ENCODE results near the gene GLIS1.
"Not testable (repeated sequence)": the region's sequence is repeated elsewhere in the genome, so short reads cannot be mapped to it uniquely, and the experiment has no call there.

The GLIS1 gene

GRCh38 chr1:53739109-53739681, at the start of gene GLIS1:
Gene GLIS1, minus strand, starts transcription at chr1:53739164. Its CDS starts 1,100 bp downstream, at chr1:53738064.
- peak in 1 of 2 experiments; percentile 30 for DNase-seq

GRCh38 chr1:53787655-53788054, 48.7 kb upstream of the GLIS1 start:
- DNase-seq: no peak

DNA sequence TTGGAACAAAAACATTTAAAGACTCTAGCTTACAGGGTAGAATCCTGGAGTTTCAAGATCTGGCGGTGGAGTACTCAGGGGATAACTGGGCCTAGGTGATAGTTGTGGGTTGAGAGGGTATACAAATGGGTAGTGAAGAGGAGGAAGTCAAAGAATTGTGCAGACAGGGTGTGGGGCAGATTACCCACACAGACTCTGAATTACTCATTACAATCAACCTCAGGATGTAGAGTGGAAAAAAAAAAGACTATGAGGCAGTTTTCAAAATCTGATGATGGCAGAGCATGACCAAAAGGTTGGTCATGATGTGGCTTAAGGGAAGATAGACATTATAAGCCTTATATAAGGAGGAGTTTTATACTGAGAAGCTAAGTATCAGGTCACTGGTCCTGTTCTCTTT, 44.1 kb upstream of the GLIS1 start:
- no peak for DNase-seq

DNA sequence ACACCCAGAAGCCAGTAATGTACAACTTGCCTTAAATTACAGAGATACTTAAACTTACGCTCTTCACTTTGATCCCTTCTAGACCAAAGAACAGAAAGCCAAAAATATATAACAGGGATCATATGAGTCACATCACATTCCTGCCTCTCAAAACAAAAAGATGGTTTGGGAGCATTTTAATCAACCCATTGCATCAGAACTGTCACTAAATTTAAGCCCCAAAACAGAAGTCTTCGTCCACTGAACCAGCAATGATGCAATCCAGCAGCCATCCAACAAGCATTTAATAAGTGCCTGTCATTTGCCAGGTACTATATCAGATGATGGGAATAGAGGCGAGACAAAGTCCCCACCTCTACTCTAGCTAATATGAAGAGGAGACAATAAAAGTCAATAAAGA, 42.7 kb upstream of the GLIS1 start:
- DNase-seq: no peak

GRCh38 chr1:53777272-53777671, 38.3 kb upstream of the GLIS1 start:
- no peak for DNase-seq

DNA sequence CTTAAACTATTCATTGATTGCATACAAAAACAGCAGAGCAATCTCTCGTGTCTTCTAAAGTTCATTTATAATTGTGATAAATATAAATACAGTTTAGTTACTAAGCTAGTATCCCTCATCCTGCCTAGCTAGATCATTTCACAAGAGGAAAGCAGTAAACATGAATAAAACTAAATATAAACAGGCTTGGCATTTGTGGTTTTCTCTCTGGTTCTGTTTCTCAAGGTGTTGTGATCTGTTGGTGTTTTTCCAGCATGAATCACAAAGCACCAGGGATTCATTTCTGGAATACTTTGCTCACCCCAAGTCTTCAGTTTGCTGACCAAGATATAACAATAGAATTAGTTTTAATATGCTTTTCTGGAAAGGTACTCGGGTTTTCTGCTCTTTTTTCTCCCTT, 32.7 kb upstream of the GLIS1 start:
- DNase-seq: no peak

GRCh38 chr1:53769780-53770179, 30.8 kb upstream of the GLIS1 start:
- DNase-seq: no peak

- no peak for DNase-seq
Measured at GRCh38 chr1:53769184-53769583, 30.2 kb upstream of the GLIS1 start.

DNA sequence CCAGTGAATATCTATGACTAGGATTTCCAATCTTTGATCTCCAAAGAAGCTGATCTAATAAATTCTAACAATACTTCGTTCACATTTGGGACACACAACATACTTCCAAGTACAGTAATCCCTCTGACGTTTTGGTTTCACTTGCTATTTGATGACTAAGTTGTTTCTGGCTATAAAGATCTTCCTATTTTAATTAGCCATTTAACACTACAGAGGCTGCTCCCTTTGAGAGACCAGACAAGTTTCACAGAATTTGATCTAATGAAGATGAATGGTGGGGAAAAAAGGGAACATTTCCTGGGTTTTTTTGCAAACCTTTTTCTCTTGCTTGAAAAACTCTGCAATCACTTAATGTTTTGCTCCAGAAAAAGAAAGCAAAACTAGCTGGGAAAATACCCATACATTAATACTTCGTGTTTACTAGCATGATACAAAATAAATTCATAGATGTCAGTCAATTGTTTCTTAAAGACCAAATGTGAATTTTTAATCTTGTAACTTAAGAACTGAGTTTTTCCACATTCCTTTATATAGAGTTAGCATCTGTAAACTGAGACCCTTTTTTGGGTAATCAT, 28.0 kb upstream of the GLIS1 start:
- no peak for DNase-seq

GRCh38 chr1:53766194-53766742, 27.3 kb upstream of the GLIS1 start:
- no peak for DNase-seq

DNA sequence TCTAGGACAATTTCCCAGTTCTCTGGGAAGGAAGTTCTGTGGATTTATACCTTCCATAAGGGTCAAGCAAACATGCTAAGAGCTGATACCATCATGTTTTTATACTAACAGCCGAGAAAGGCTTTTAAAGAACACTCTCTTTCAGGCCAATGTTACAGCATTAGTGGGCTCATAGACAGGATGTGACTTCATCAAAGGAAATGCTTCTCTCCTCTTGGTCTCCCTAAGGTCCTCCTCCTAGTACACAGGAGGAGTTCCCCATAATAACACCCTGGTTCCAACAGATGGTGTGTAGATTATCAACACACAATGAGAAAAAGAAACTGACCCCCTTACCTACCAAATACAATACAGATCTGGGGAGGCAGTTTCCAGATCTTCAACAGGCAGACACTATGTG, 26.7 kb upstream of the GLIS1 start:
- DNase-seq: no peak

- no peak for DNase-seq
Measured at GRCh38 chr1:53763911-53764310, 24.9 kb upstream of the GLIS1 start.

DNA sequence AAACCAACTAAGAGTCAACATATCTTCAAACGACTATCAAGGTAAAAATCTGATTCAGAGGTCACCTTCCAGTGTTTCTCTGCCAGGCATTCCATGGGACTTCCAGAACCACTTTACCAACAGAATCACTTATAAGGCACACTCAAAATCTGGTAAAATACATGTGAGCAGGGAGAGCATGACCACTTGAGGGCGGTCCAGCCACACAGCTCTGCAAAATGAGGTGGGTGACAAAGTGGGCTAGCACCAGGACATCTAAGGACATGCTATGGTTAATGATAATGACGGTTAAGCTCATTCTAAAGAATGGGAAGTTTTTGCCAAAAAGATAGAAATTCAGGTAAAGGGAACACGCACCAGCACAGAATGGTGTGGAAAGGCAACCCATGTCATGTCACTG, 24.5 kb upstream of the GLIS1 start:
- DNase-seq: no peak

DNA sequence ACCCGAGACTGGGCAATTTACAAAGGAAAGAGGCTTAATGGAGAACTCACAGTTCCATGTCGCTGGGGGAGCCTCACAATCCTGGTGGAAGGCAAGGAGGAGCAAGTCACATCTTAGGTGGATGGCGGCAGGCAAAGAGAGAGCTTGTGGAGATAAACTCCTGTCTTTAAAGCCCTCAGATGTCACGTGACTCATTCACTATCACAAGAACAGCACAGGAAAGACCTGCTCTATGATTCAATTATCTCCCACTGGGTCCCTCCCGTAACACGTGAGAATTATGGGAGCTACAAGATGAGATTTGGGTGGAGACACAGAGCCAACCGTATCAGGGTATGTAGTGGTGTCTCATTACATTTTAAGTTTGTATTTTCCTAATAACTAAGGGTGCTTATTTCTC, 21.5 kb upstream of the GLIS1 start:
- DNase-seq: not testable (repeated sequence)

DNA sequence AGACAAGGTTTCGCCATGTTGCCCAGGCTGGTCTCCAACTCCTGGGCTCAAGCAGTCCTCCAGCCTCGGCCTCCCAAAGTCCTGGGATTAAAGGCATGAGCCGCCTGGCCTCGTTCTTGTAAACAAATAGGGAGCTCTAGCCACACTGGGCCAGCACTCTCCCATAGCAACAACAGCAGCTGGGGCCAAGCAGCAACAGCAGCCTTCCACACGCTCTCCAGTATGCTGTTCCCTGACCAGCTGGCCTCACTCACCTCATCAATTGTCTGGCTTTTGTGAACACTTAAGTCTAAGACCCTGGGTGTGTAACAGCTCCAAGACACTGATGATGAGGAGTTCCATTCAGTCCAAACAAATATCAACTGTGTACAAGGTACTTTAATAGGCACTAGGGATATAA, 16.9 kb upstream of the GLIS1 start:
- DNase-seq: no peak

- no peak for DNase-seq
Measured at GRCh38 chr1:53754484-53755312, 15.7 kb upstream of the GLIS1 start.

DNA sequence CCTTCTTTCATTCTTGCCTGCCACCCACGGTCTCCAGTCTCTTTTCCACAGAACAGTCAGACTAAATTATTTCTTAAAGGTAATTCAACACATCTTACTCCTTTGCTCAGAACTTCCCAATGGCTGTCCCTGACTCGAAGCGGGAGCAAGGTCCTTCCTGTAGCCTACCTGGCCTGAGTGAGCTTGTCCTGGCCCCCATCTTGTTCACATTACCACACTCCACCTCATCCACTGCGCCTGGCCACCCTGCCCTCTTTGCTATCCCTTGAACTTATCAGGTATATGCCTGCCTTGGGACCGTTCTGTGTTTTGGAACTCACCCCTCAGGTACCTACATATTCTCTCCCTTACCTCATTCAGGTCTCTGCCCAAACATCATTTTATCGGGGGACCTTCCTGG, 13.3 kb upstream of the GLIS1 start:
- DNase-seq: no peak

GRCh38 chr1:53747841-53748240, 8.9 kb upstream of the GLIS1 start:
- DNase-seq: no peak

GRCh38 chr1:53740621-53741105, 1.7 kb upstream of the GLIS1 start:
- no peak for DNase-seq

- DNase-seq: no peak
Measured at GRCh38 chr1:53738205-53739108, 507 bp downstream of the GLIS1 start.

DNA sequence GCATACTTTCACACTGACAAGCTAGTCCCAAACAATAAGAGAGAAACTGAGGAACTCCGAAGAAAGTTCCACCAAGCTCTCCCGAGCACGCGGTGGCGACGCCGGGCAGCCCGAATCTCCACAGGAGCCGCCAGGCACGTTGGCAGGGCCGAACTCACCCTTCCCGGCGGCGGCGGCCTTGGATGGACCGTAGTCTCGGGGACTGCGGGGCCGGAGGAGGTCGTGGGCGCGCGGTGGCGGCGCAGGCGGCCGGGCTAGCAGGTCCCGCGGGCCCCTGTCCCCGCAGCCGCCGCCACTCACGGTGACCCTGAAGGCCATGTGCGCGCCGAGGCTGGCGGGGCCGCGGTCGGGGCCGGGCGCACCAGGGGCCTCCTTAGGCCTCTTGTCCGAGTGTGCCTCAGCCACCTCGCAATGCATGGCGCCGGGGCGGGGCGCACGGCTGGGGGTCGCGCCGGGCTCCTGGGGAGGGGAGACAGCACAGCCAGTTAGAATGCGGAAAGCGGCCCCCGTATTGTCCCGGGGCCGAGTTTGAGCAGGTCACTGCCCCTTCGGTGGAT, 1.2 kb downstream of the GLIS1 start:
- no peak for DNase-seq

GRCh38 chr1:53736290-53736689, 2.7 kb downstream of the GLIS1 start:
- DNase-seq: no peak

Measured in cerebellar nuclear complex (tissue), 1 donor.